Measurements from ENCODE around the gene ABHD10.

Gene ABHD10

DNA sequence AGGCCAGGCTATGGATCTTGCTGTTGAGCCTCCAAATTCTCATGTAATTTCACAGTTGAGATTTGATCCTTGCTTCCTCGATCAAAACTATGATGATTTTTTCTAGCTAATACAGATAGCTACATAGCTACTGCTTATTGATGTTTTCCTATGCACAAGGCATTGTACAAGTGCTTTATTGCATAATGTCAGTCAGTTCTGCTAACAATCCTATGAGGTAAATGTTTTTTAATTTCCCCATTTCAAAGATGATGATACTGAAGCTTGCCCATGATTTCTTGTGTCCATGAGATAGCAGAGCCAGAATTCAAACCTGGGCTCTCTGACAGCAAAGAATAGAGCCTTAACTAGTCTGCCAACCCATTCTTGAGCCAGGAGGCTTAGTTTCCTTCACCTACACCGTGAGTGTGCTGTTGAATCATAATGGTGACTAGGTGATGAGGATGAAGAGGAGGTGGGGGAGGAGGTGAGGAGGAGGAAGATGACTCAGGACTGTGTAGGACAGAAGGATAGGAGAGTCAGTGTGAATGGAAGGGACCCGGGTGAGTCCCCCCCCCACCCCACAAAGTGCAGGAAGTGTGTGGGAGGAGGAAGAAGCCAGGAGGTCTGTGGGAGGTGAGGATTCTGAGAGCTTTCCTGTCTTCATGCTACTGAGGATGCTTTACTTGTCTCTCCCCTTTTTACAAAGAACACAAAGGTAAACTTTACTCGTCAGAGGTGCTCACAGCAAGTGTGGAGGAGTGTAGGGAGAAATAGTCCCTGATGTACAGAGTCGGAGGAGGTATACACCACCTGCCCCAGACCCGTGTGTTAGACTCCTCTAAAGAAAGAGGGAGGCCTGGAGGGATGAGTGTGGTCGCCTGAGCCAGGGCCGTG lies 23.5 kb downstream of the ABHD10 start:
- DNase-seq = peak; percentile 77

DNA sequence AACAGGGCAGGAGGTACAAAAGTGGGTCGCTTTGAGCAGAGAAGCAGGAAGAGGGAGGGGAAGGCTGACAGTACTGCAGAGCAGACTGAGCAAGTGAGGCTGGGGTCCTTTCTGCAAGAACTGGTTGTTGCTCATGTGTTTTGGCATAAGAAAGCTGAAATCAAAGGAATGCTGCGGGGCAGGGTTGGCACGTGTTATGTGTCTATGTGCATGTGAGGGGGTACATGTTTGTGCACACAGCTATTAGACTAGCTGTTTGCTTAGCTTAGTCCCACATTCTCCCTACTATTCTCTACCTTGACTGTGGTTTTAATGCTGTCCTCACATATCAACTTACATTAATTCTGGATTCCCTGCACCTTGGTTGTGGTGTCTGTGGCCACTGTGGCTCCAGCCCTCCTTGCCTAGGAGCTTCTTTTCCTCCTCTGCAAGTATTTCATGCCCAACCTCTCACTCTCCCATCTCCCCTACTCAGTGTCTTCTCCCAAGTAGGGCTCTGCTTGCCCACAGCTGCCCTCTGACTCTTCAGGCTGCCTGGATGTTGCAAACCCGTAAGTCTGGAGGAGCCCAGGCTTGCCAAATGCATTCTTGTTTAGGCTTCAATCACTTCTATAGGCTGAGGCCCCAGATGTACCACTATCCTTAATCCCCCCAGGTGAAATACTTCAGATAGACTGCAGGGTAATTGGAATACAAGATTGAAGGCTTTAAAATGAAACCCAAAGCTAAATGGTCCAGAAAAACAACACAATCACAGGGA lies 24.7 kb downstream of the ABHD10 start:
- DNase-seq = no peak

DNA sequence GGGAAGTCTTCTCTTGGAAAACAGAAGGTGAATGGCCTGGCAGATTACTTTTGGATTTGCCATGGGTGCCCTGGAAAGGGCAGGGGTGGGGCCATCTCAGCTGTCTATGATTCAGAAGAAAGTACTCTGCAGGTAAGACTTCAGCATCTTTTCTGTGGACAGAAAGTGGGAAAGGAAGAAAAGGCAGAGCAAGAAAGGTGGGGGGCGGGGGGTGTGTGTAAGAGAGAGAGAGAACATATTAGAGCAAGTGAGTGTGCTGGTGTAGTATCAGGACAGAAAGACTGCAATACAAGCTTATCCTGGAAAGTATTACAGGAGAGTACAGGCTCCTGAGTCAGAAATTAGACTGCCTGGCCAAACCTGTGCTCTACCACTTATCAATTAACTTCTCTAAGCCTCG lies 25.4 kb downstream of the ABHD10 start:
- DNase-seq = no peak

DNA sequence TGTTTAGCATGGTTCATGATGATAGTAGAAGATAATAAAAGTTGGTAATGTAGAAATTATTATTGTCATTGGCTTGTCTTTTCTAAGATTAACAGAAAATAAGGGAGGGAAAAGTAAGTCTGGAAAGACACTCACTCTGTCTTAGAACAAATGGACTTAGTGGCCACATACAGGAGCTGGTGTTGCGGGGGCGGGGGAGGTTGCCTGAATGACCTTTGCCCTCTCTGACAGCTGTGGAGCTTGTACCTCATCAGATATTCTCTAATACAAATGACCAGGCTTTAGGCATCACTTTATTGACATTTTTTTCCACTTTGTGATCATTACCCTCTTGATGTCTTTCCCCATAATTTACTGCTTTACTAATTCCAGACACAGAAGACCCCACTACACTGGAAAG lies 25.8 kb downstream of the ABHD10 start:
- DNase-seq = no peak

DNA sequence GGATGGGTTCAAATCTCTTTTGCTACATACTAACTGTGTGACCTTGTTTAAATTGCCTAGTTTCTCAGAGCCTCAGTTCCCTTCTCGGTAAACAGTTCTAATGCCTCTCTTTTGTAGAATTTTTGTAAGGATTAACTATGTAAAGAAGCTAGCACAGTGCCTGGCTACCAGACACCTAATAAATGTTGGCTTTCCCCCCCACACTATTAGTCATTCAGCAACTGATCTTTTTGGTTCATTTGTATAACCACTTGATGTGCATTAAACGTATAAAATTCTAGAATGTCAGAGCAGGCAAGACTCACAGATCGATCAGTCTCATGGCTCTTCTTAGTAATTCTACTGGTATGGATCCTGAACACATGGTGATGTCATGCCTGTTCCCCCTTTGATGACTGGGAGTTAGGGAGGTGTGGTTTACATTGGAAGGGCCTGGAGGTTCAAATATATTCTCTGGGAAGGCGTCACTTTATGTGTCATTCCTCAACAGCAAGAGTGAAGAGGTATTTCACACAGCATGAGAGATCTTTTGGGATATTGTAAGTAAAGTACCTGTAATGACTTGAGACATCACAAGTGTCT lies 26.4 kb downstream of the ABHD10 start:
- DNase-seq = no peak

DNA sequence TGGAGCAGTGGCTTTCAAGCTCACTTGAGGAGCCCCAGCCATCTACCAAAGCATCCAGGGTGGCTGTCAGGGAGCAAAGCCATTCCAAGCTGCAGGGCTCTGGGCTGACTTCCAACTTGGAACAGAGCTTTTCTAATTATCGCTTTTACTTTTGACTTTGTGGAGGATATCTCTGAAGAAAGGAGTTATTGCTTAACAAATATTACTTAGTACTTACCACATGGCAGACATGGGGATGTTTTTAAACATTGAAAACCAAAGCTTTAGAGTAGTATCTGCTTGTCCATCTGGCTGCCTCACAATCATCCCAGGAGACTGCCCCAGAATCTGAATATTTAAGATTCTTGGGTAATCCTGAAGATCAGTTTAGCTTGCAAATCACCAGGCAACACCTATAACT lies 28.8 kb downstream of the ABHD10 start:
- DNase-seq = no peak

DNA sequence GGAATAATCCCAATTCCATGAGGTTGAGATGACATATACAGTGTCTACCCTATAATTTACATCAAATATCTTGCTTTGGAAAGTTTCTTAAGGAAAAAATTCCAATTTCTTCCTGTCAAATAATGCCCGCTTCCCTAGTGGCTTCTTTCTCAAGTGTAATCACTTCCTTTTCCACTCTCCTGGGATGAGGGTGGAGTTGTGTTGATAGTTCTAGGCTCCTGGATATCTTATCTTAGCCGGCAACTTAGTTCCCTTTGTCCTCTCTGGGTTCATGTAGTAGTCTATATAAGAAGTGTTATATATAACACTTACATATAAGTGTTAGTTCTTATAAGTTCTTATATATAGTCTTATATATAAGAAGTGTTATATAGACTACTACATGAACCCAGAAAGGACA lies 30.8 kb downstream of the ABHD10 start:
- no peak for DNase-seq

DNA sequence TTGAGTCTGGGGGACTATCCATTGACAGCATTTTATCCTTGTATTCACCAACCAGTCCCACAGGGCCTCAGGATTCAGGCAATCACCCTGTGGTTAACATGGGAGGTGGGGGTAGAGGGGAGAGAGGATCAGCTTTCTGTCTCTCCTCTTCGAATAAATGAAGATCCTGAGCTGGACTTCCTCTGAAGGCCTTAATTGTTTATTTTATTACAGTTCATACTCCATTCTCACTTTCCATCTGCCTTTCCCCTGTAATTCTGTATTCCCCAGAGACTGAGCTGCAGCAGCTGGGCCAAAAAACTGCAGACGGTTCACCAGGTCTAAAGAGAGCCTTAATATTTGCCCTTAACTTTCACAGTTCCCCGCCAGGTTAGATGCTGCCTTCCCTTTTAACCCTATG lies 31.8 kb downstream of the ABHD10 start:
- no peak for DNase-seq

DNA sequence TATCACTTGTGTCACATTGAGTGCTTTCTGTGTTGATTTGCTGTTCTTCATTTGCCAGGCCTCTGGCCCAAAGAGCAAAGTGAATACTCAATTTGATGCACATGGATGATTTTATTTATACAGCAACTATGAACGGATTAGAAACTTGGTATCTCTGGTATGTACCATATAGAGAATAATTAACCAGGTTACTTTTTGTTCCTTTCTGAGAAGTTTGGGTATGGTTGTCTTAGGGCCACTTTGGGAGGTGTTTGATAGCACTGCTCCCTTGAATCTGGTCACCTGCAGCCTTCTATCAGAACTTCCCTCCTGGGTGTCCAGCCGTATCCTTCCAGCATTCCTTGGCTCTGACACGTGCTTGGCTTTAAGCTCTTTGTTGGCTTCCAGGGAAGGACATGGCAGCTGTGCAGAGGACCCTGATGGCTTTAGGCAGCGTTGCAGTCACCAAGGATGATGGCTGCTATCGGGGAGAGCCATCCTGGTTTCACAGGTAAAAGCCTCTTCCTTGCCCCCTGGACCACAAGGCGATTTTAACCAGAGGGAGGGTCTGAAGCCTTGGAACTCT lies 32.6 kb downstream of the ABHD10 start:
- DNase-seq = no peak

DNA sequence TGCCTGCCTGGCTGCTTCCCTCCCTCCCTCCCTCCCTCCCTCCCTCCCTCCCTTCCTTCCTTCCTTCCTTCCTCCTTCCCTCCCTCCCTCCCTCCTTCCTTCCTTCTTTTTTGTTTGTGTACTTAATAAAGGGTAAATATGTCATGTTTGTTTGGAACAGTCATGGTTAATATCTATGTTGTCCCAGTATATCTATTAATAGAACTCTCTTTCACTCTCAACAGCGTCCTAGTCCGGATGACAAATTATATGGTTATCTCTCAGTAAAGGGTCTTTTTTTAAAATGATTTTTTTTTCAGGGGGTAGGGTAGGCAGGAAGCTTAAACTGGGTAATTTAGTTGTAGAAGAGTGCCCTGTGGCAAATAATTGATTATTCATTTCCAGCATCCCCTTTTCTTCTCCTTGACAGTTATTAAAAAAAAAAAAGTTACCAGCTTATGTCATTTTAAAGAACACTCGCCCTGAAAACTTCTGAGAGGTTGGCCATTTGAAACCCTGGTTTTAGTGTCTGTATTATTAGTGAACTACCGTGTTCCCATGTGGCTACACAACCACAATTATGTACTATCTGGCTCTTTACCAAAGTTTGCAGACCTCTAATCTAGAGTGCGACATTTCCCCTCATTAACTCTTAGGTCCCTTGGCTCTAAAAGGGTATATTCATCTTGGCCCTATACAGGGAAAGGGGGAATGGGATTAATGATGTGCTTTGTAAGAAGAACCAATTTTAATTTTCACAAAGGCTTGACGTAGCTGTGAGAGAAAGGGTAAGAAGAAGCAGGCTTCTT lies 33.6 kb downstream of the ABHD10 start:
- no peak for DNase-seq

DNA sequence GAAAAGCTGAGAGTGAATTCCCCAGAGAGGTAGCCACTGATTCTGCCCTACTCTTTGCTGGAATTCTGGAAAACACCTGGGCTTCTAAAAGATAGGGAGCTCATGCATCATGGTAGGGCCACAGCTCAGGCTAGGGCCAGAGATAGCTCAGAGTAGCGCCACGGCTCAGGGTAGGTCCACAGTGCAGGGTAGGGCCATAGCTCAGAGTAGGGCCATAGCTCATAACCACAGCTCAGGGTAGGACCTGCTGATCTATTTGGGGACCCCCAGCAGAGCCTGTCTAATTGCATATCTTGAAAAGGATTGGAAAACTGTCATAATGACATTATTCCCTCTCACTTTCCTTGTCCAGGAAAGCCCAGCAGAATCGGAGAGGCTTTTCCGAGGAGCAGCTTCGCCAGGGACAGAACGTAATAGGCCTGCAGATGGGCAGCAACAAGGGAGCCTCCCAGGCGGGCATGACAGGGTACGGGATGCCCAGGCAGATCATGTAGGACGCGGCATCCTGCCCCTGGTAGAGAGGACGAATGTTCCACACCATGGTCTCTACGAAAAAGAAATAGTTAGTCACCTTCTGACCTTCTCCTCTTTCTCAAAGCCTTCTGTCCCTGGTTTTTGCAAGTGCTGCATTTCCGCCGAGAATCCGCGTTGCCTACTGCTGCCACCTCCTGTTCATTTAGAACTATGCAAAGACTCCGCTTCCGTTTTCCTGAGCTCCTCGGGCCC lies 34.4 kb downstream of the ABHD10 start:
- DNase-seq = peak; percentile 80

DNA sequence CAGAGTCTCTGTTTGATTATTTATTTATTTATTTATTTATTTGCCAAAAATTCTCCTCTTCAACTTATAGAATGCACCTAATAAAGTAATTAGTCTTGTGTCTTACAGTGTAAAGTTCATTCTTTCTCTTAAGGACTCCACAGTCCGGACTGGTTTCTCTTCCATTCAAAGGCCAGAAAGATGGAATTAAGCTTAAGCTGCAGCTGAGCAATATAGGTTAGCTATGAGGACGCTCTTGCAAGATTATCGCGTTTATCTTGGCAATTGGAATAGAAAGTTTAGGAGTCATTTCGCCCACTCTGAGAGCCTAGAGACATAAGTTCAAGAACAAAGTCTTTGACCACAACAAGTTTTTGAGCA lies 34.9 kb downstream of the ABHD10 start:
- no peak for DNase-seq

DNA sequence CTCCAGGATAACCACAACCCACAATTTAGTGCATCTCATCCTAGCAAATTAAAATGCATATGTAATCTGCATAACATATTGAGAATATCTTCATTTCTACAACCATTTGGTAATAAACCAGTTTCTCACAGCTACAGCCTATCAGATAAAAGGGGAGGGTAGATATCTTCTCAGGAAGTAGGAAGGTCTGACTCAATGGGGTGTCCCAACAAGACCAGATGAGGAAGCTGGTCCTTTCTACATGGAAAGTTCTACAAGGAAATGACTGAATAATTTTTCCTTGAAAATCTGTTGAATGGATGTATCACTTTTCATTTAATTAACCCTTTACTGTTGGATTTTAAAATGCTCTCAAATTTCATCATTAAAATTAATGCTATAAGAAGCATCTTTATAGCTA lies 38.3 kb downstream of the ABHD10 start:
- DNase-seq = no peak

DNA sequence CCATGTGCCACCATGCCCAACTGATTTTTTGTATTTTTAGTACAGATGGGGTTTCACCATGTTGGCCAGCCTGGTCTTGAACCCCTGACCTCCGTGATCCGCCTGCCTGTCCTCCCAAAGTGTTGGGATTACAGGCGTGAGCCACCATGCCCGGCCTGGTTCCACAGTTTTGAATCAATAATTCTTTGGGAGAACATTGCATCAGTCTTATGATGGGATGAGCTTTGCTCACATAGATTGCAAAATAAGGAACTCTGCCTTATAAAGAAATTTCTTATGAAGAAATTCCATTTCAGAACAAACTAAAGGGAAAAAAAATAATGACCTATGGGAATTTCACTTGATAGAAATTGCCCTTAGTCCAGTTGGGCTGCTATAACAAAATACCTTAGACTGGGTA lies 39.9 kb downstream of the ABHD10 start:
- DNase-seq = no peak

DNA sequence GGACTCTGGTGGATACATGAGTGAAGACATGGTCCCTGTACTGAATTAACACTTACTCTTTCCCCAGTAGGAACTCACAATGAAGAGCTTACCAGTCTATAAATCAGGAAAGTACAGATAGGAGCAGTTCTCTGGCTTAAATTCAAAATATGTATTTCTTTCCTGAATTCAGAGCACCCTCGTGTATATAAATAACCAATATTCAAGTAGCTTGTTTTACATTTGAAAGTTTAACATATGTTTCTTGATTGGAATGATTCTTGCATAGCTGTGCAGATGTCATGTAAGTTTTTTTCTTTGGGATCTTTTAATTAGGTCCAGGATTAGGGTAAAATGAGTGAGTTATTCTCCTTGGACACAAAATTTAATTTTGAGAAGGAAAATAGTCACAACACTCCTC lies 40.9 kb downstream of the ABHD10 start:
- no peak for DNase-seq

DNA sequence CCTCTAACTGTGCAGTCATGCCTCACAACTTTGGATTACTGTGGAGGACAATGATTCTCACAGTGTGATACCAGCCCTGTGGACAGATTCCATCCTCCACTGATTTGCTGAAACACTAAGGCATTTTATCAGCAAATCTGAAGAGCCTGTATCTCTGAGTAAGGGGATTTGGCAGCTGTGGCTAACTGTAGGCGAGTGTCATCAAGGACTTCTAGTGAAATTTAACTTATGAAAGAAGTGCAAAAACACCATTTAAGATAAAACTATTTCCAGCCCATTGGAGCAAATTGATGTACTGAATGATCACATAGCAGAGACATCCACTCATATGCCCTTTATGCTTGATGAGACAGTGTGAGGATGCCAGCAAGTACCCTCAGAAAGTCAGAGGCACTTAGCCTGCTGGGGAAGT lies 41.9 kb downstream of the ABHD10 start:
- DNase-seq = no peak

DNA sequence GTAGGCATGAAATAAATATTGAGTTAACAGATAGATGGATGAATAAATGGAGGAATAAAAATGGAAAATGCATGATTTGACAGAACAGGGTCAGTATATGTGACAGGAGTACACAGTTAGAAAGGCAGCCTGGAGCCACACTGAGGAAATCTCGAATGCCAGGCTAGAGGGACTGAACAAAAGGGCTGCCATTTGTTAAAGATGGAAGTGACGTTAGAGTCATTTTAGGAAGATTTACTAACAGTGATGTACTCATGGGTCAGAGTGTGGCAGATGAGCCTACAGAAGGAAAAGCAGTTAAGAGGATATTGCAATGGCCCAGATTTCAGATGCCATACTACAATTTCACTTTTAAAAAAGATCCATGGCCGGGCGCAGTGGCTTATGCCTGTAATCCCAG lies 48.3 kb downstream of the ABHD10 start:
- no peak for DNase-seq

DNA sequence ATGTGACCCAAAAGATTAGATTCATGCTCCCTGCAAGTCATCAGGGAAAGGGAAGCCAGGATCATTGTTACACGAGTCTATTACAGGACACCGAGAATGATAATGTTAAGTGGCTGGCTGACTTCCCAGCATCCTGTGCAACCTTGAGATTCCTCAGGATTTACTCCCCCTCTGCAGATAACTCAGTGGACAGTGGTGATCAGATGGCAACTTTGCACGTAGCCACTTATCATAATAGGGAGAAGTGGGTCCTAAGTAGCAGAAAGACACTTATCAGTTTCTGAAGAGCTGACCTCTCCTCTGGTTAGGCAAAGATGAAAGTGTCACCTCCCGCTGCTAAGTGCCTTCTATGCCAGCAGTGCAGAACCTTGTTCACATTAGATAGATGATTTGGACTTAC lies 49.0 kb downstream of the ABHD10 start:
- no peak for DNase-seq

DNA sequence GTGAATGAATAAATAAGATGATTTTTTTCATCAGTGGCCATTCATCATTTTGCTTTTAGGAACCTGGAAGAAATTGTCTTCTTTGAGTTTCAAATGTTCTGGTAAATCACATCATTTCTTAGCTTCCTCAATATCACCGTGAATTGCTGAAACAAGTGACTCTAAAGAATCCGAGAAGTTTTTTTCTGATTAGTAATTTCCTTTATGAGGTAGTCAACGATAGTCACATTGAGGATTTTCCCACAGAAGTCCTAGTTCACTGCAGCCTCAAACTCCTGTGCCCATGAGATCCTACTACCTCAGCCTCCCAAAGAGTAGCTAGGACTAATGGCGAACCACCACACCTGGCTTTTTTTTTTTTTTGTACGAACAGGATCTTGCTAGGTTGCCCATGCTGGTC lies 52.1 kb downstream of the ABHD10 start:
- DNase-seq = no peak

DNA sequence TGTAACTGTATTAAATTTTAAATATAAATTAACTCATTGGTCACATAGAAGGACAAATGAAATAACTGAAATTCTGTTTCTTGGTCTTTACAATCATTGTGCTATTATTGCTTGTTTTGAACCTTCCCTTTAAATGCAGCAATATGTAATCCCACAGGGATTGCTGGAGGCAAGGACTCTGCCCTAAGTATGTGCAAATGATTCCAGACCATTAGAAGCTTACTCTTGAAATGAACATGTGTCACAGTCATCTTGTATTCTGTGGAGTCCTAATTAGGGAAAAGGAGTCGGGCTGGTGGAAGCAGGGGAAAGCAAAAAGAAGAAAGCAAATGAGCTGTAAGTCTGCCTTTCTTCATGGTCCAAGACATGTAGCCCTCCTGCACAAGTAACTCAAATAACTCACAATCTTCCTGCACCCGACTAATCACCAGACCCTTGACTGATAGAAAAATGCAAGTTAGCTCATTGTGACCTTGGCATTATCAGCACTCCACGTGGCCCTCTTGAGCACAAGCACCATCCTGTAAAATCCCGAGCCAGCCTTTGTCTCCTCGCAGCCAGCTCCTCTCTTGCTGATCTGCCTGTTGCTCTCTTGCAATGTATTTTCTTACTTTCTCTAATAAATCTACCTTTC lies 53.4 kb downstream of the ABHD10 start:
- DNase-seq = no peak

DNA sequence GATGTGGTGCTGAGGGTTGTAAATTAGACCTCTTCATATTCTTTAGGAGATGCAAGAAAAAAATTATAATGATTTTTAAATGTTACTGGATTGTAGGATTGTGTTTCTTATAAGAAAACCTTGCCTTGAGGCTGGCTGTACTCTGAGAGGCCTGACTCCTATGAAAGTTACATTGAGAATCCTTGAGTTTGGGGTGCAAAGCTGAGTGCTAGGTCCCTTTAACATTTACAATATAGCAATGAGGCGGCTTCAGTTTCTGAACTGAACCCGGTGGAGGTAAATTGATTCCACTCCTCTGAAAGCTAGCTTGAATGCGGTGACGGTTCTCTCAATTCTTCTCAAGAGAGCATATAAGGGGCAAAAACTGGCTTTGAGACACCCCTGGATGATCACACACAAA lies 55.6 kb downstream of the ABHD10 start, which contains the start of gene TMPRSS7:
TMPRSS7 (plus strand) TSS at position 301 of the 400 bp plus-strand sequence. CDS start 110 bp downstream, outside the sequence.
- DNase-seq = no peak

DNA sequence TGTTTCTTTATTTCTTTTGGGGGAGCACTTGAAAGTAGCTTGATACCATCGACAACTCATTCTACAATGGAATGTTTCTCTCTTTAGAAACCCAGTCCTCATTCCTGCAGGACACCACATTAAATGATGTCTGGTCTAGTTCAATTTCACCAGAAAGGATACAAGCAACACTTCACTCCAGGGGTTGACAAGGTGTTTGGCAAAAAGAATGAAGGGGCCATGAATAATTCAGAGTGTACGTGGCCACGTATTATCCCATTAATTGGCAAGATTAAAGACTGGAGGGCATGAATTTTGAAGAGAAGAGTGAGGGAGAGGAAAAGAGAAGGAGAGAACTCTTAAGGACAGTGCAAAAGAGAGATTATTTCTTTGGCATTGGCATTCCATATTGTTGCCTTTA lies 56.4 kb downstream of the ABHD10 start:
- DNase-seq = no peak

All from activated CD8-positive, alpha-beta memory T cell treated with anti-CD3 and anti-CD28 coated beads for 24 hours (primary cell).